GM19043 (cell line): Measurements from ENCODE around the gene PPP3CA.
A peak's percentile ranks its signal among the peaks of the same experiment; 100 is the strongest.
"Not testable (repeated sequence)": the region's sequence is repeated elsewhere in the genome, so short reads cannot be mapped to it uniquely, and the experiment has no call there.

ENCODE experiments used
- ATAC-seq: cut with Tn5 transposase; IDR thresholded peaks from one replicate; pipeline ENCODE4 v1.9.1; 2021; ENCODE audit warnings: low read depth; ENCODE audit not compliant: unreplicated experiment

PPP3CA gene

DNA sequence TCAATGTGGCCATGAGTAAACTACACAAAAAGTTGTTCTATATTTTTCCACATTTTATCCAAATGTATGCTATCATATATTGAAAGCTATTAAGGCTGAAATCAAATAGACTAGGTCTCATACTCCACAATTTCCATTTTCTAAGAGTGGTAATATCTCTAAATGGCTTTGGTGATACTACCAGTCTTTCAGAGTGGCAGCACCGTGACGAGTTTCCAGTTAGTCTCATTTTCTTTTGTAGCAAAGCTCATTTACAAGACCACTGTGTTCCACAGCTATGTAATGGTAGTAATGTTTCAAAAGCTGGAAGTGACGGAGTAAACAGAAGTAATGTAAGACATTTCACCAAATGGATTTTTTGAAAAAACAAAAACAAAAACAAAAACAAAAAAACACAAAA is 228.2 kb downstream of the PPP3CA start:
- ATAC-seq = no peak

GRCh38 chr4:101118617-101119016 is 228.7 kb downstream of the PPP3CA start:
- no peak for ATAC-seq

DNA sequence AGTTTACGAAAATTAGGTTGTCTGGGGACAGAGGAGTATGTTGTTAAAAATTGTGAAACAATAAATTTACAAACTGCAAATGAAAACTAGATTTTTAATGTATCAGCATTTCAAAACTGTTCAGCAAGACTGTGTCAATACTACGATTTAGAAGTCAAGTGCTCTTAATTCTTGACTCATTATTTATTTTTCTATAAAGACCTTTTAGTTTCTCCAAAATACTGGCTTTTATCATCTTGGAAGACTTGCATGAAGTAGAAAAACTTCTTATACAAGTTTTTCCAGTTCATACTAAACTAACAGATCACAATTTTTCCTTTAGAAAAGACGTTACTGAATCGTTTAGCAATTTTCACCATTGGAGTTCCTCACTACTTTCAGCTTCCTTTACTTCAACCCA is 231.4 kb downstream of the PPP3CA start:
- no peak for ATAC-seq

DNA sequence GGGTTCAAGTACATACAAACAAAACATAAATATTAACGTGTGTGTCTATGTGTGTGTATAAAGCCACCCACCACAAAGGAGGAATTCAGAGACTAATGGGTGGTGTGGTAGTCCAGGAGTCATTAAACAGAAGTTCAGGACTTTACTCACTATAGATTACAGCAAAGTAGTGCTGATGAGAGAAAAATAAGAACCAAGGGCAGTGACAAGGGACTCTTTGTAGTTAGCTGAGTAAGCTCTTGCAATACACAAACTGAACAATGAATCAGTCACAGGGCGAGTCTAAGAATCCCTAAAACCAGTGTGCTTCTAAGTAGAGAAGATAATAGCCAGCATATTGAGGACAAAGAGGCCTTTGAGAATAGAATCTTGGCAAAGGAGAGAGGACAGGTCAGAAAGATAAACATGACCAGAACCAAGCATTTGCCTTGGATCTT is 232.4 kb downstream of the PPP3CA start:
- ATAC-seq = no peak

DNA sequence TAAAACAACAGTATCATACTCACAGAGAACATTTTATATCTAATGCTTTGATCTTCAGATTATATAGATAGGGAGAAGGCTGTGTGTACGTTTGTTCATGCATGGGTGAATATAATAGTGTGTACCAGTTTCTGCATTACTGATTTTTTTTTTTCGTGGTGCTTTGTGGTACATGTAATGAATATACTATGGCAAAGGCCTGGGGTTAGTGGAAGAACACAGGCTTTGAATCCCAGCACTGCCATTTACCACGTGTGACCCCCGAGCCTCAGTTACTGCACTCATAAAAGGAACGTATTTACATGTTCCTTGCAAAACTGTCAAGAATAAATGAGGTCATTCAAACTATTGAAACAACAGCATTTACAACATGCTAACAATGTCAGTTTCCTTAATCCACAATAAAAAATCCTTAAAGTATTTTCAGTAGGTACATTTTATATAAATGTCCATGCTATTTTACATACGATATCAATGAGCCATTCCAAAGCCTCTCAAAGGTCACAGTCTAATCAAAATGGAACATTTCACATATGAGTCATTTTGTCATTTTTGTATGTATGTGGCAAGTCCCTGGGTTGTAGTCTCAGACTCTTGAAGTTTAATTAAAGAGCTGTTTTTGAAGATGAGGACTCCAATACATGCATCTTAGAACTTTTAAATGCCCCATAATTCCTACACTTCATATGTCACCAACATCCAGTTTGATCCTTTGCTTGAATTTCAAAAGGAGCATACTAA is 242.8 kb downstream of the PPP3CA start:
- ATAC-seq = no peak

DNA sequence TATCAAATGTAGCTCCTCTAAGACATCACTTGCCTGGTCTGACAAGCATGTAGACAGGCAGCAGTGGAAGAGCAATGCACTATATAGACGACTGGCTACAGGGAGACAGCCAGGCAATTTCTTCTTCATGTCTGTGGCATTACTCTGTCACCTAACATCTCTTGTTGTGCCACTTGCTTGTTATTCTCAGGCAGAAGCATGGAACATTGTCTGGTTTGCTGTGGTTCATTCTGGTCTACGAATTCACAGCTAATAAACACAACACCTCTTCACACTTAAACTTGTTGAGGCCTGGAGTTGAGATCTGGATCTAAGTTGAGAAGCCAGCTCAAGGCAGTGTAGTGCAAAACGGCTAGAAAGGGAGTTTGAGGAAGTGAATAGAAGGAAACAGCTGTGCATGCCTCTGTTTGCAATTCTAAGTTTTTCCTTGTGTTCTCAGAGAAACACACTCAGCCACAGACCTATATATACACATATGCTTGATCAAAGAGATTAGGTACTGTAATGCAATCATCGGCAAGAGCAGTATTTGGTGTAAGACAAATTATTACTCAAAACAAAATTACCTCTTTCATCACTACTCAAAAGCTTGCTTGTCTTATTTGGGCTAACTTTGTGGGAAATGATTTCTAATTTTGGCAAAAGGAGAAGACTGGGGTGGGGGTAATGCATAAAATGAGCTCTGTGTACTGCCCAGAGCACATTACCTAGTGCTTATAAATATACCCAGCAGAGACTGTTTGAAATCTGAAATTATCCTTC is 243.8 kb downstream of the PPP3CA start:
- peak; percentile 94 for ATAC-seq

- no peak for ATAC-seq
Observed at GRCh38 chr4:101102114-101102742, 245.1 kb downstream of the PPP3CA start.

DNA sequence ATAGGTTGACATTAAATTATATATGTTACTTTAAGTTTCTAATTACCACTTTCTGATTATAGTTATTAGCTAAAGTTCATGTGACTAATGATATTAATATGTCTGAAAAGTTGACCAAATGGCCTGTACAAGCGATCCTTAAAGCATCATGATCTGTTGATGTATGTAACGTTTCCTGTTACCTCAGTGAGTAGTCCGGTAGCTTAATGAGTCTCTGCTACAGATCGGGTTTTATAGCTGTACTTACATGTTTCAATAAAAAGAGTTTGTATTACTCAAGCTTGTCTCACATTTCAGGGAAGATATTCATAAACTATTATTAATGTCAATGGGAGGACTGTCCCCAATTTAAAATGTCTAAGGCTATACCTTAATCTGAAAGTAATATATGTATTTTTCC is 246.3 kb downstream of the PPP3CA start:
- no peak for ATAC-seq

- ATAC-seq = no peak
Observed at GRCh38 chr4:101098666-101099400, 248.5 kb downstream of the PPP3CA start.

- ATAC-seq = not testable (repeated sequence)
Observed at GRCh38 chr4:101092609-101093008, 254.7 kb downstream of the PPP3CA start.

DNA sequence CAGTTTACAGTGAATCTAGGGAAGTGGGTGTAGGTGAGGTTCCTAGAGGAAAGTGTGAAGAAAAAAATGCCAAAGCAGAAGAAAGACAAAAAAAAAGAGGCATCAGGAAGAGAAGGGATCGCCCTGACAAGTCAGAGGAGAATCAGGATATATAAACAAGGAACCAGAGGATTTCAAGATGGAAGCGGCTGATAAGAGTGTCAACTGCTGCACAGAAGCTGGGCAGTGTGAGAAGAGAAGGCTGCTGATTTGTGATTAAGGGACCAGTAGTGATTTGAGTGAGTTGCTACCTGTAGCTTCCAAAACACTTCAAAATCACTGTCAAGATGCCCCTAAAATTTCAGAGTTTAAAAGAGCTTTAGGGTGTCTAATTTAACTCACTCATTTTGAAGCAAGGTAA is 258.2 kb downstream of the PPP3CA start:
- no peak for ATAC-seq

DNA sequence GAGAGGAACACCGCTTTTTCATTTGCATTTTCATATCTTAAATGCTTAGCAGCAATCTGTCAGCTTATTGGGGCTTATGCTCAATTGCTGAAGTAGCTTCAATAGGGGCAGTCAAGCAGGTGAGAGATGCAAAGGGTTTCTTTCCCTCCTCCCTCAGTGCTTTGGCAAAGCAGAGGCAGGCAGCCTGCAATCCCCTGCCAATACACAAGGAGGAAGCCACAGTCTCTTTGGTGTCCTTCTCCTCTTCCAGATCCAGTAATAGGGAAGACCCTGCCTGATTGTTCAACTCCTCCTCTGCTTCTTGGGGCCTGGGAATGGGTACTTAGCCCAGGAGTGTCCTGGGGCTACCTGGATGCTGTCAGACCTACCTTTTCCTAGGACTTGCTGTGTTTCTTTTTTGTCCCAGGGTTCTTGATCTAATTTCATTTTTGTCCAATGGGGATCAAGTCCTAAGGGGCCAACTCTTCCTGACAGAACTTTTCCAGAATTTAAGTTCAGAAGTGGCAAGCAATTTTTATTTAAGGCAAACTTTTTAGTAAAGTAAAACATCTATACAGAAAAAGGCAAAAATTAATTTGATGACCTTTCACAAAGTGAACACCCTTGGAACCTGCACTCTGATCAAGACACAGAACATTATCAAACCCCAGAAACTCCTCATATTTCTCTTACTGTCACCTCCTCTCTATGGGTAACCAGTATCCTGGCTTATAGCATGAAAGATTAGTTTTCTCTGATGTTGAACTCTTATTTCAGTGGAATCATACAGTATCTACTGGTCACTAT is 260.3 kb downstream of the PPP3CA start:
- ATAC-seq = no peak

DNA sequence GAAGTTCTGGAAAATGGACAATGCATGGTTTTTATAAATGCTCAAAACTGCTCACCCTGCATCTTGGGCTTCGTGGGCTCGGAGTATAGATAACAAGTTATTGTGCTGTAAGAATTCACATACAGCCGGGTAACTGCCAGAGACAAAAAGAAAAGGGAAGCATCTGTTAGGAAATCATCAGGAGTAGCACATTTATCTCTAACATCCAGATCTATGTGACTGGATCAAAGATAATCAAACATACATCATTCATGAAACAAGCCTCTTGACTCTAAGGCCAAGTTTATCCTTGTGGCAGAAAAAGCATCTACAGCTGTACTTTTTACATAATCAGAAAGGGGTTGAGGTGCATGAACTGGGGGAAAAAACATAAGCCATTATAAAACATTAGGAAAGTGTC is 264.2 kb downstream of the PPP3CA start:
- no peak for ATAC-seq

DNA sequence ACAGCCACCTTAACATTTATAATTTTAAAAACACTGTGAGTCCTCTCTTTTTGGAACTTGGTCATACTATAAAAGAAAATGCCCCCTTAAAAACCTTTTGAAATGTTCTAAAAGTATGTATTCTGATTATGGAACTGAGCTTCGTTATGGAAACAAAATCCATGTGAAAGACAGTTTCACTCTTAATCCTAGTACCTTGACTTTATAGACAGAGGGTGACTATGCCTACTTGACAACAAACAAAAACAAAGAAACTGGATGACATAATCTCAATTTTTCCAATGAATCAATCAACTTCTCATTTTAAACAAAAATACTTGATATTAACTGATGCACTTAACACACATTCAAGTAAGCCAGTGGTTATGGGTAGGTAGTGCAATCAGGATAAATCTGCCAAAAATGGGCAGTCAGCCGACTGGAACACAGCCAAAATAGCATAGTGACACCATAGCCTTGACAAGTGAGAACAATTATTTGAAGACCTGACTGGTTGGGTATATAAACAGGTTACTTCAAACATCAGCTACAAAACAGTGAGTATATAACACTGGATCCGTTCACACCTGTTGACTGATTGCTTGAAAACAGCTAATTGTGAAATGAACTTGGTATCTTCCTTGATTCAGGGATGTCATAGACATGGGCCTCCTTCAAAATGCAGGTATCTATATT is 265.5 kb downstream of the PPP3CA start:
- ATAC-seq = no peak

DNA sequence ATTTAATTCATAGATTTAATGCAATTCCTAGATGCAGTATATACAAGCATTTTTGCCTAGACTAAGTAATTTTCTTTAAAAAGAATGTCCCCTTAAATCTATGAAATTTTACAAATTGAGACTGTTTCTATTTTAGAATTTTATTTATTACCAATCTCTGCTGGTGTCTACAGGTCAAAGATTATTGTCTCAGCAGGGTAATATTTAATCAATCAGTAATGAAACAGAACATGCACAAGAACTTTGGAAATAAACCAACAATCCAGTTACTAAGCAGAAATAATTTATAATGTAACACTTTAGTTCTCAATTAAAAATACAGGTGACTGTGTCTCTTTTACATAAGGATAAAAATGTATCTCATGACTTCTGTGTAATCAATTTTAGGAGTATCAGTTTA is 266.2 kb downstream of the PPP3CA start:
- no peak for ATAC-seq

GRCh38 chr4:101078950-101079349 is 268.4 kb downstream of the PPP3CA start:
- no peak for ATAC-seq

GRCh38 chr4:101076032-101076431 is 271.3 kb downstream of the PPP3CA start:
- ATAC-seq = no peak

DNA sequence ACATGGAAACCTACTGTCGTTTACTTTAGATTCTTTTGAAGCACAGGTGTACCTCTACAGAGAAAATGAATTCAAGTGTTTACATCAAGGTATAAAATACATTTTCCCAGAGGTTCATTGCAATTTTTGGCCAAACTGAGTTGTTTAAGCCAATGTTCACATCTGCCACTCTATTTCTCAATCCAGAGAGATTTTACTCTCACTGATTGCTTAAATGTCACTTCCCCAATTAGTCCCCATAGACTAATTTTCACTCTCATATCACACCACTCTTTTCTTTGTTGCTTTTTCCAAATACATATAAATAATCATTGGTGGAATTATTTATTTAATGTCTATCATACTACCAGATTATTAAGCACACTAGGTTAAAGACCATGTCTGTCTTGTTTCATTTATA is 271.8 kb downstream of the PPP3CA start:
- no peak for ATAC-seq

DNA sequence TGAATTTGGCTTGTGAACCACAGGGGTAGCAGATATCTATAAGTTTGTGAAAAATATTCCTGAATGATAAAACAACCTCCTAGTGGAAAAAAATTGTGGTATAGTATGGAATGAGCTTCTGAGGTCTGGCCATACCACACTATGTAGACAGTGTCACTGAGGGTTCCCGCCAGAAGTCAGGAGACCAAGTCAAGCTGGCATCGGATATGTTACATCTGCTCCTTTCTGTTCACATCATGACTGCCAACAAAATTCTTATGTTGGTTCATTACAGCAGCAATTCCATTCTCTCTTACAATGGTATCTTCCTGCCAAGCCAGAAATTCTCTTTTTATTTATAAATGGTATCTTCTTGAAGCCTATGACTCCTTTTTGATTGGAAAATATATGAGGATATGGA is 273.0 kb downstream of the PPP3CA start:
- no peak for ATAC-seq

DNA sequence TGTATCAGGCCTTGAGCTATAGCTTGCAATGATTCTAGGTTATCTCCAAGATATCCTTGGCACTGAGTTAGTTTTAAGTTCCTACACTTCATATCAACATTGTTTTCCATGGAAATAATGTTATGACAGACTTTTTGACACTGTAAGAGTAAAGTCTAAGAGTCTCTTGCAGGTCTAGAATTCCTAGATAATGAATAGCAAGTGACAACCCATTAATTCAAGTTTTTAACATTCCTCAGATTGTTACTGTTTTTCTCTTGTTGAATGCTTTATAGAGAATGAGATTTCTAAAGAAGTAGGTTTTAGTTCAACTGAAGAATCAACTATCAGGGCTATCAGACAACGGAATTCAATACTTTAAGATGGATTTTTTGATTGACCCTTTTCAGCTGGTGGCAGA is 276.1 kb downstream of the PPP3CA start:
- no peak for ATAC-seq
